ENCODE measurements around the gene MAD1L1.

MAD1L1 gene

GRCh38 chr7:2112261-2113198 is 120.2 kb downstream of the MAD1L1 start:
- no peak for DNase-seq

GRCh38 chr7:2111568-2111967 is 121.2 kb downstream of the MAD1L1 start:
- no peak for DNase-seq

GRCh38 chr7:2110610-2111396 is 121.9 kb downstream of the MAD1L1 start:
- DNase-seq: no peak

GRCh38 chr7:2109936-2110609 is 122.7 kb downstream of the MAD1L1 start:
- no peak for DNase-seq

GRCh38 chr7:2109251-2109872 is 123.4 kb downstream of the MAD1L1 start:
- DNase-seq: no peak

GRCh38 chr7:2108501-2109250 is 124.1 kb downstream of the MAD1L1 start:
- no peak for DNase-seq

- DNase-seq: no peak
Measured at GRCh38 chr7:2108071-2108455, 124.7 kb downstream of the MAD1L1 start.

- no peak for DNase-seq
Measured at GRCh38 chr7:2107386-2108070, 125.2 kb downstream of the MAD1L1 start.

GRCh38 chr7:2106924-2107323 is 125.8 kb downstream of the MAD1L1 start:
- DNase-seq: no peak

GRCh38 chr7:2106440-2106839 is 126.3 kb downstream of the MAD1L1 start:
- no peak for DNase-seq

- DNase-seq: no peak
Measured at GRCh38 chr7:2105917-2106316, 126.8 kb downstream of the MAD1L1 start.

- DNase-seq: no peak
Measured at GRCh38 chr7:2105280-2105679, 127.5 kb downstream of the MAD1L1 start.

GRCh38 chr7:2104716-2105115 is 128.0 kb downstream of the MAD1L1 start:
- DNase-seq: no peak

GRCh38 chr7:2104107-2104710 is 128.5 kb downstream of the MAD1L1 start:
- DNase-seq: no peak

GRCh38 chr7:2103071-2103898 is 129.5 kb downstream of the MAD1L1 start:
- no peak for DNase-seq

- no peak for DNase-seq
Measured at GRCh38 chr7:2102375-2102723, 130.4 kb downstream of the MAD1L1 start.

- DNase-seq: no peak
Measured at GRCh38 chr7:2101630-2102374, 130.9 kb downstream of the MAD1L1 start.

- no peak for DNase-seq
Measured at GRCh38 chr7:2100278-2101208, 132.2 kb downstream of the MAD1L1 start.
